HG03469 (cell line): ENCODE measurements around the gene HEYL.

Experiments used
- ATAC-seq: cut with Tn5 transposase; IDR thresholded peaks from one replicate; pipeline ENCODE4 v1.9.1; 2021; ENCODE audit warnings: mild to moderate bottlenecking, moderate library complexity, moderate number of reproducible peaks; ENCODE audit not compliant: unreplicated experiment

Gene HEYL

GRCh38 chr1:39642796-39643195 lies 3.4 kb upstream of the HEYL start:
- ATAC-seq, result no peak

- no peak for ATAC-seq
These were observed 1.4 kb upstream of the HEYL start for GRCh38 chr1:39640861-39641260.

DNA sequence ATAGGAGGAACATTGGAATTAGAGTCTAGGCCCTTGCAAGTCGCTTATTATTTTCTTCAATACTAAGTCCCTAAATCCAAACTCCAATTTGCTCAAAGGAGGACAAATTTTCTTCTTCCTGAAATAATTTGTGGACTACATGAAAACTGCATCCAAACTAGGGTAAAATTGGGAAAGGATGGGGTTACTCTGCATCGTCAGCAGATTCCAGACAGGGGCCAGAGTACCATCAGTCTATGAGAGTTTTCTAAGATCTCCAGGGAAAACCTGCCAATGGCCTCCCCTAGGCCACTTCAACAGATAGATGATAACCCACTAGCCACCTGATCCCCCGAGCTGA lies 508 bp downstream of the HEYL start:
- no peak for ATAC-seq

DNA sequence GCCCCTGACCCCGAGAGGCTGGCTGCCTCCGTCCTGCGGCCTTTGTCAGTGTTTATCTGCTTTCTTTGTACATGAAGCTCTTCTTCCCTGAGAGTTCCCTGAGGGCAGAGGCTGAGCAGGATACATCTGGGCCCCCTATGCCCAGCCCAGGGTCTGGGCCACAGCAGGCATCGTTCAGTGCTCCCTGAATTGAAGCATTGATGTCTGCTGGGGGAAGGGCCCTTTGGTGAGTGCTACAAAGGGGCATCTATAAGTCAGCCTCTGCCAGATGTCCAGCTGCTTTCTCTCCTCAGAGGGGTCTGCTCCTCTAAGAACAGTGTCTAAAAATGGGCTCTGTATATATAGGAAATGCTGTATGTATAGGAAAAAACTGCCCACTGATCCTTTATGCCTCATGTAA lies 2.1 kb downstream of the HEYL start:
- ATAC-seq, result no peak

DNA sequence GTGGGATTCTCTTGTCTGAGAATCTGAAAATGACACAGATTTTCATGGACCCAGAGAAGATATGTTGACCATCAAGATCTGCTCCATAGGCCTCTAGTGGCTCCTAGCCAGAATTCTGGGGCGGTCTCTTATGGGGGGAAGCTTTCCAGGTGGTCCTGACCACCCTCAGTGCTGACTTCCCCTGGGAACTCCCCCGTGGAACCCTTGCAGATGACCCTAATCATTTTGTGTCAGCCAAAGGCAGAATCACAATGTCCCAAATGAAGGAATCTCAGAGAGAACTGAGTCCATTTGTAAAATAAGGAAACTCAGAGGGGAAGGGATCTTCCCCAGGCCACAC lies 3.6 kb downstream of the HEYL start:
- ATAC-seq, result no peak

DNA sequence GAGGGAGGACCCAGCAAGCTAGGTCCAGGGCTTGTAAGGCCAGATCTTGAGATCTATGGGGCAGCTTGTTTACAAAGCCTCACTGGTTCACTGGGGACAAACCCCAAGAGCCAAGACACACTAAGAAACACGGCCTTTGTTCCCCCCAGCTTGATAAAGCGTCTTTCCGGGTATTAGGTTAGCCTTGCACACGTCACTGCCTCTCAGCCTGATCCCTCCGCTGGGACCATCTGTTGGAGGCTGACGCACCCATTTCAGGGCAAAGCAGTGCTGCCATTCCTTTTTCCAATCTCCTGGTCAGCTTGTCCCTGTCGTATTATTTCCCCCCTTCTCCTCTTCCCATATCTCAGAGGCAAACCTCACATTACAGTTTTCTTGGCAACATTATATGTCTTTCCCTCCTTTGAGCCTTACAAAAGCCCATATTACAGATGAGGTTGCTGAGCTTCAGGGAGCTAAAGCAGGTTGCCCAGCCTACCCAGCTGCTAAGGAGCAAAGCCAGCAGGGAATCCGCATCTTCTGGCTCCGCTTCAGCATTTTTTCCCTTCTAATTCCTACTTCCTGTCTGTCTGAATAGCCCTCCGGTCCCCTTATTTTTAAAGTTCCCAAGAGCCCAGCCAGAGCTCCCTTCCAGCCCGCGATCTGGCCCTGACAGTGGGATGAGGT lies 4.1 kb downstream of the HEYL start:
- no peak for ATAC-seq

GRCh38 chr1:39633422-39633821 lies 6.0 kb downstream of the HEYL start:
- ATAC-seq, result no peak

DNA sequence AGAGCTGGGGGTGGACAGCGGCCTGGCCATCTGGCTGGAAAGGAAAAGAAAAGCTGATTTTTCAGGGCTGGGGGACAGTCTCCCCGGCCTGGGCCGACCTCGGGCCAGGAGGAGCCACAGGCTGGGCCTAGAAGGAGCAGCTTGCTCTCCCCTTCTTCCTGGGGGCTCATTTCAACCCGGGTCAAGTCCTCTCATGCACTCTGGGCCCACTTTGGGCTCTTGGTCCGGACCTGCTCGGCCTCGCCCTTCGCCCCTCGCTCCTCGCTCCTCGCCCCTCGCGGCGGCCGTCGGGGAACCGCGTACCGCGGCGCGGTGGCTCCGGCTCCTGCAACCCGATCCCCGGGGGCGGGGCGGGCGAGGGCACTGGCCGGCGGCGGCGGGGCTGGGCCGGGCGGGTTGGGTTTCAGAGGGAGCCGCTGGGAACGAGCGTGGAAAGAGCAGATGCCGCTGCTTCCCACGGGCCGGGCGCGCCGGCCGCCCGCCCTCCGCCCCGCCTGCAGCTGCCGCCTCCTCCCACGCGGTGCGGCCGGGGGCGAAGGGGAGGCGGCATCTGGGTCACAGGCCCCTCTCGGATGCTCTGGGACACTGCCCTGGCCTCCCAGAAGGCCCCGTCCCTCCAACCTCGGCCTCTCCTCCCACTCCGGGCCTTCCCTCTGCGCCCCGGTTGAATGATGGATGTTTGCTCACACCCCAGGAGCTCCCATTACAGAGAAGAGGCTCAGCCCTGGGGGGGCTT lies 6.6 kb downstream of the HEYL start:
- no peak for ATAC-seq

DNA sequence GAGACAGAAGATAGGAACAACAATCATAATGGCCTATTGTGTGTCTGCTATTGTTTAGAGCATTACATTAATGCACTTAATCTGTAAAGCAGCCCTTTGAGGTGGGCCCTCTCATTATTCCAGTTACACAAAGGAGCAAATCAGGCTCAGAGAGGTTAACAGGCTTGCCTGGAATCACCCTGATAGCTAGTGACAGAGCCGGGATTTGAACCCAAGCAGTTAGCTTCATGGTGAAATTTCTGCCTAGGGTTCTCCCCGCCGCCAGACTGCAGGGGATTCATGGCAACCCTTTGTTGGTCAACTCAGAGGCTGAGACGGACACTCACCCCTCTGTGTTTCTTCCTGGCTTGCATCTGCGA lies 7.1 kb downstream of the HEYL start:
- no peak for ATAC-seq

- no peak for ATAC-seq
These were observed 7.8 kb downstream of the HEYL start for GRCh38 chr1:39631361-39632322.

DNA sequence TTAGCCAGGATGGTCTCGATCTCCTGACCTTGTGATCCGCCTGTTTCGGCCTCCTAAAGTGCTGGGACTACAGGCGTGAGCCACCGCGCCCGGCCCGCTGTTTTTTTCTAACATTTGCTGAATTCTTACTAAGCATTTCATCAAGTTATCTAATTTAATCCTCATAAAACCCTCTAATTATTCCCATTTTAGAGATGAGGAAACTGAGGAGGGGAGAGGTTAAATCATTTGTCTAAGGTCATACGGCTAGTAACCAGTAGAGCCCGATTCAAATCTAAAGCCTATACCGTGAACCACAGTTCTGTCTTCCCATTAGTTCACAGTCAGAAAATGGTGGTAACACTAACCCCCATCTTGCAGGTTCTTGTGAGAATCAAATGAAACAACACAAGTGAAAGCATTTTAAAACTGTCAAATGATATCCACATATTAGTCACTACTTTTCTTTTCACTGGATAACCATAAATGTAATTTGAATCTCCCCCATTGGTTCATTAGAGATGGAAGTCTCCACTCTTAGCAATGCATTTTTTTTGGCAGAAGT lies 10.6 kb downstream of the HEYL start:
- no peak for ATAC-seq

GRCh38 chr1:39626646-39627045 lies 12.8 kb downstream of the HEYL start:
- ATAC-seq, result no peak

DNA sequence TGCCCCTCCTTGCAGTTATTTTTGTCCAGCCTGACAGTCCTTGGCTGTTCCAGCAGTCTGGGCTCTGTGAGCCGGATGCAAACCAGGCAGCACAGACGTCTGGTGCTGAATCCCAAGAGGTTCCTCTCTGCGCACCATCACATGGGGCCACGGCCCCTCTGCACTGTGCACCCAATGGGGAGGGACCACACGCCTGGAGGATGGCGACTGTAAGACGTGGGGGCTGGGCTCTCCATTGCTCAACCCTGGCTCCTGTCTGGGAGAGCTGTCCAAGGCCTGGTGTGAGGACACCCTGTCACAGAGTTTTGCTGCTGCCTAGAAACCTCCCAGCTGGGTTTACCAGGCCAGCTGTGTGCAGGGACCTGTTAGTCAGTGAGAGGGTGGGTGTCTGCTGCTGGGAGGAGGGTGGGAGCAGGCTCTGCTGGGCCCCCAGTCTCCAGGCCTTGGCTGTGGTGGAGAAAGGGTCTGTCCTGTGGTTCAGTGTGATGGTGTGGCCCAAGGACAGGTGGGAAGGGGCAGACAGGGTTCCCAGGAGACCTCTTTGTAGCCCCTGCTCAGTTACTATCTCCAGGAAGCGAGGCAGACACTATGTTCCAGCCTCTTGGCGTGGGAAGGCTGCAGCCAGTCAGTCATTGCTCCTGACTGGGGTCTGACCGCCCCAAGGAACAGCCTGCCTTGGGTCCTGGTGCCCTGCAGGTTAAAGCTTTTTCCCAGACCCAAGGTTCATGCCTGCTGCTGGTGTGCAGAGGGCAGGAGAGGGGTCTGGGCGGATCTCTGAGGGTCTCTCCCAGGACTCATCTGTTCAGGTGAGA lies 13.8 kb downstream of the HEYL start:
- no peak for ATAC-seq

DNA sequence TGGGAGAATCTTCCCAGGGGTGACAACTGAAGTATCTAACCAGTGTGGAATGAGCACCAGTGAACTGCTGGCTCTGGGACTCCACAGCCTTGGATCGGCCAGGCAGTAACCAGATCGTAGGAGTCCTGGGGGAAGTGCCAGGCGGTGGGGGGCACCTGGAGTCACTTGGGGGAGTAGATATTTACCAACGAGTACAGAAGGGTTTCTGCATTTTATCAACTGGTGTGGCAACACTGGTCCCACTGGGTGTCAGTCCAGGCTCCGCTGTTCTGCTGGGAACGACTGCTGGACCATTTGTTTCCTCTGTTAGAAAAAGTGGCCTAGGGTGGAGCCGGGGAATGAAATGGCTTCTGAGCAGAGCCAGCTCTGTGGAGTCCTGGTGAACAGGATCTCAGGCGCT lies 14.4 kb downstream of the HEYL start:
- ATAC-seq, result no peak

DNA sequence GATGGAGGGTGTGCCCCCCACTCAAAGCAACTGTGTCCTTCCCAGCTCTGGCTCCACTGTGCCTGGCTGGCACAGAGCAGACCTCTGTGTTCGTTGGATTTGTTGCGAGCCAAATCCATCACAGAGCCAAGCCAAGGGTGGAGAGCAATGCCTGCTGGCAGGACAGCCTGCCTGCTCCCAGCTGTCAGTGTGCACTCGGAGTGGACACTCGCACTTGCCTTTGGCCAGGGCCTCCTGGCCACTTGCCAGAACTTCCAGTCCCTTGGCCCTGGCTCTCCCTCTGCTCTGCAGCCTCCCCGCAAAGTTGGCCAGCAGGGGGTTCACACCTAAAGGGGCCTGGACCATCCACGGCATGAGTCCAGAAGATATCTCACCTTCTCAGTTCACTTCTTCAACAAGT lies 16.4 kb downstream of the HEYL start:
- ATAC-seq, result no peak

- no peak for ATAC-seq
These were observed 17.0 kb downstream of the HEYL start for GRCh38 chr1:39622427-39622826.

DNA sequence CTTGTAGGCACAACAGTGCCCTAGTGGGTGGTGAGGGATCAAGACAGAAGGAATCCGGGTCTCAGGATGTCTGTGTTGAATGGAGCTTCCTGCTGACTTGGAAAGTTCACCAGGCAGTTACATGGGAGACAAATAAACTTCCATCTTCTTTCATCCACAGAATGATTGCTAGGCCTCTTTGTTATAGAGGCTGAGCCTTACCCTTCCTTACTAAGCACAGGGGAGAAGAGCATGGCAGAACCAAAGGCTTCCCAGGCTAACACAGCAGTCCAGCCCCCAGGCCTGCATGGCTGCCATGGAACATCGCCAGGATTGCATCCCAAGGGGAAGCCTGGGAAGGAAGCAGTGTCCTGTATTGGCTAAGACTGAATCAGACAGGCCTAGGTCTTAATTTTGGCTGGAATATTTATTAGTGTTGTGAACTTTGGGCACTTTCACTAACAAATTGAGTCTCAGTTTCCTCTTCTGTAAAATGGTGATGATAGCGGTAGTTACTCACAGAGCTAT lies 18.7 kb downstream of the HEYL start:
- ATAC-seq, result no peak

DNA sequence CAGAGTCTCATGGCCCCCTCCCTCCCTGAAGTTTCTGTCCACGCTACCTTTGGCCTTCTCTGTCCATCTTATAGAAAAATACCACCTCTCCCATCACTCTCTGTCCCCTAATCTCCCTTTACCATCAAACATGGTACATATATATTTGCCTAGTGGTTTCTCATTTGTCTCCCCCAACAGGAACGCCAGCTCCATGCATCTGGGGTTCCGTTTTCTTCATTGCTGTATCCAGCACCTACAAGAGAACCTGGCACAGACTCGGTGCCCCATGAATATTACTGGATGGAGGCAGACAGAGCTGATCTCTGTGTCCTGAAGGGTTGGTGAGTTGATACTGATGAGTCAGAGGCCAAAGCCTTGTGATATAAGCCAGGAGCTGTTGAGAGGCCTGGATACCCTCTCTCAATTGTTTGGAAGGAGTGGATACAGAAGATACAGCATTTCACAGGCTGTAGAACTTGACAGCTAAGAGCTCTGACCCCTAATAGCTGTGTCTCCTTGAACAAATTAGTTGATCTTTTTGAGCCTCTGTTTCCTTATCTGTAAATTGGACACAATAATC lies 21.9 kb downstream of the HEYL start:
- no peak for ATAC-seq

- ATAC-seq, result no peak
These were observed 24.3 kb downstream of the HEYL start for GRCh38 chr1:39615086-39615673.

- no peak for ATAC-seq
These were observed 25.0 kb downstream of the HEYL start for GRCh38 chr1:39614488-39614887.
